HFF-Myc (cell line): ENCODE results near the gene IGDCC3.

Source experiments
- DNase-seq: peaks from one replicate; pipeline ENCODE4 v3.0.0-alpha.2; 2011; ENCODE audit warnings: low read depth; ENCODE audit errors: extremely low read depth
- H3K4me3 ChIP-seq: replicated peaks from 2 replicates; pipeline ENCODE4 v1.5.1; 2011; ENCODE audit warnings: low read depth, mild to moderate bottlenecking, control low read depth, low read length
- CTCF ChIP-seq: IDR thresholded peaks from 2 replicates; pipeline ENCODE4 v1.5.1; 2012; ENCODE audit warnings: mild to moderate bottlenecking, low read depth, low read length, control low read depth; ENCODE audit errors: missing control alignments

The IGDCC3 gene

GRCh38 chr15:65383991-65384390 lies 6.2 kb upstream of the IGDCC3 start:
- no peak for DNase-seq
- H3K4me3 ChIP-seq = no peak overlapping the region
- no peak for TF ChIP-seq CTCF

- no peak for TF ChIP-seq CTCF
- DNase-seq = no peak
- H3K4me3 ChIP-seq = no peak overlapping the region
Measured at GRCh38 chr15:65383456-65383855, 5.7 kb upstream of the IGDCC3 start.

- no peak for TF ChIP-seq CTCF
- H3K4me3 ChIP-seq = no peak overlapping the region
- DNase-seq = no peak
Measured at GRCh38 chr15:65382921-65383320, 5.1 kb upstream of the IGDCC3 start.

GRCh38 chr15:65382146-65382491 lies 4.3 kb upstream of the IGDCC3 start:
- no peak for TF ChIP-seq CTCF
- DNase-seq = no peak
- no peak overlapping the region for H3K4me3 ChIP-seq

GRCh38 chr15:65381445-65382145 lies 3.8 kb upstream of the IGDCC3 start:
- DNase-seq = no peak
- TF ChIP-seq CTCF = no peak
- H3K4me3 ChIP-seq = no peak overlapping the region

- H3K4me3 ChIP-seq = no peak overlapping the region
- no peak for TF ChIP-seq CTCF
- no peak for DNase-seq
Measured at GRCh38 chr15:65379986-65380385, 2.2 kb upstream of the IGDCC3 start.

GRCh38 chr15:65377105-65377975 lies 462 bp downstream of the IGDCC3 start:
- H3K4me3 ChIP-seq = peak overlapping the region; percentile 44
- TF ChIP-seq CTCF = no peak
- DNase-seq = no peak
